Measurements from ENCODE around the gene MARCHF2.
"Not testable (repeated sequence)": the region's sequence is repeated elsewhere in the genome, so short reads cannot be mapped to it uniquely, and the experiment has no call there.

GRCh38 chr19:8385103-8385502 is 28.0 kb upstream of the MARCHF2 start:
- TF ChIP-seq POLR2A (IDR thresholded peaks at IDR 0.05; ENCODE audit: extremely low read depth, insufficient read length); CTCF (IDR thresholded peaks at IDR 0.05; ENCODE audit: low read depth, low read length); MAX (IDR thresholded peaks at IDR 0.05; ENCODE audit: low read depth, low read length): not testable (repeated sequence)

All from NB4 (cell line).